Tibial nerve (tissue), 4 donors: ENCODE measurements around the gene IGLL1.

ENCODE experiments used
- EP300 ChIP-seq, 2 donors: sonication (generic); formaldehyde crosslinking; IDR thresholded peaks; one replicate each; pipeline ENCODE4 v1.6.1; 2017; ENCODE audit warnings: antibody characterized with exemption in 2 of 2, mild to moderate bottlenecking in 1 of 2
- POLR2A ChIP-seq, 2 donors: fragments of 450-650 bp; IDR thresholded peaks; one replicate each; pipeline ENCODE4 v1.6.1; 2017; ENCODE audit warnings: antibody characterized with exemption in 2 of 2, mild to moderate bottlenecking in 2 of 2, moderate library complexity in 2 of 2
- TF ChIP-seq, protein P1 (sequence below), 5 experiments: fragments of 200-600 bp in 3 of 5; fragments of 450-650 bp in 2 of 5; sonication (generic) in 3 of 5; IDR thresholded peaks; one replicate each; pipeline ENCODE4 v1.5.1; 2016 to 2019; ENCODE audit warnings: antibody characterized with exemption in 5 of 5, mild to moderate bottlenecking in 3 of 5, moderate library complexity in 2 of 5

DNA sequence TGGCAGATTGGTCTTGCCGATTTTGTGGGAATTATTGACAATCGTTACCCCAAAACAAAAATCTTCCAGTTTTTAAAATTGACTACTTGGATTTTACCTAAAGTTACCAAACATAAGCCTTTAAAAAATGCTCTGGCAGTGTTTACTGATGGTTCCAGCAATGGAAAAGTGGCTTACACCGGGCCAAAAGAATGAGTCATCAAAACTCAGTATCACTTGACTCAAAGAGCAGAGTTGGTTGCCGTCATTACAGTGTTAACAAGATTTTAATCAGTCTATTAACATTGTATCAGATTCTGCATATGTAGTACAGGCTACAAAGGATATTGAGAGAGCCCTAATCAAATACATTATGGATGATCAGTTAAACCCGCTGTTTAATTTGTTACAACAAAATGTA lies 37.2 kb downstream of the IGLL1 start:
- TF ChIP-seq, protein P1, sequence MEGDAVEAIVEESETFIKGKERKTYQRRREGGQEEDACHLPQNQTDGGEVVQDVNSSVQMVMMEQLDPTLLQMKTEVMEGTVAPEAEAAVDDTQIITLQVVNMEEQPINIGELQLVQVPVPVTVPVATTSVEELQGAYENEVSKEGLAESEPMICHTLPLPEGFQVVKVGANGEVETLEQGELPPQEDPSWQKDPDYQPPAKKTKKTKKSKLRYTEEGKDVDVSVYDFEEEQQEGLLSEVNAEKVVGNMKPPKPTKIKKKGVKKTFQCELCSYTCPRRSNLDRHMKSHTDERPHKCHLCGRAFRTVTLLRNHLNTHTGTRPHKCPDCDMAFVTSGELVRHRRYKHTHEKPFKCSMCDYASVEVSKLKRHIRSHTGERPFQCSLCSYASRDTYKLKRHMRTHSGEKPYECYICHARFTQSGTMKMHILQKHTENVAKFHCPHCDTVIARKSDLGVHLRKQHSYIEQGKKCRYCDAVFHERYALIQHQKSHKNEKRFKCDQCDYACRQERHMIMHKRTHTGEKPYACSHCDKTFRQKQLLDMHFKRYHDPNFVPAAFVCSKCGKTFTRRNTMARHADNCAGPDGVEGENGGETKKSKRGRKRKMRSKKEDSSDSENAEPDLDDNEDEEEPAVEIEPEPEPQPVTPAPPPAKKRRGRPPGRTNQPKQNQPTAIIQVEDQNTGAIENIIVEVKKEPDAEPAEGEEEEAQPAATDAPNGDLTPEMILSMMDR (IDR thresholded peaks at IDR 0.05): no peak
- no peak for TF ChIP-seq EP300 (IDR thresholded peaks at IDR 0.05)
- TF ChIP-seq POLR2A (IDR thresholded peaks at IDR 0.05): no peak
